ENCODE results near the gene STARD3.
"Not testable (repeated sequence)": the region's sequence is repeated elsewhere in the genome, so short reads cannot be mapped to it uniquely, and the experiment has no call there.

The STARD3 gene

DNA sequence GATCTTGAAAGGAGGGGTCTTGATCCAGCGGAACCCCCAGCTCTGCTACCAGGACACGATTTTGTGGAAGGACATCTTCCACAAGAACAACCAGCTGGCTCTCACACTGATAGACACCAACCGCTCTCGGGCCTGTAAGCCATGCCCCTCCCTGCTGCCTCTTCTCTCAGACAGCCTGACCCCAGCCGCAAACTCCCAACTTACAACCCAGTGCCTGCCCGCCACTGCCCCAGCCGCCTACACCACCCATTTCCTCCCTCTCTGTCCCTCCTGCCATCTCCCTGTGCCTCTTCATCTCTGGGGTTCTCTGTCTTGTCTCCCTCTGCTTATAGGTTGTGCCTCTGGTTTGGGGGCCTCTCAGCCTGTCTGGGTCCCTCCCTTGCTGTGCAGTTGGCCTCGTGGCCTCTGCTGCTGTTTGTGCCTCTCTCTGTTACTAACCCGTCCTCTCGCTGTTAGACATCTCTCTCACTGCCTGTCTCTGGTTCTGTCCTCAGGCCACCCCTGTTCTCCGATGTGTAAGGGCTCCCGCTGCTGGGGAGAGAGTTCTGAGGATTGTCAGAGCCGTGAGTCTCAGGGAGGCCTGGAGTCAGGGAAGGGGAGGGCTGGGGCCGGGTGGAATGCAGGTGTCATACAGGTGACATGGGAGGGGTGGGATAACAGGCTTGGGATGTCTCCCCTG lies 72.5 kb downstream of the STARD3 start:
- DNase-seq (ENCODE audit: insufficient read length) = no peak
- no peak for FAIRE-seq
- no peak for TF ChIP-seq POLR2AphosphoS5 (IDR thresholded peaks at IDR 0.05; ENCODE audit: low read depth, low read length)
- TF ChIP-seq POLR2A (IDR thresholded peaks at IDR 0.05; ENCODE audit: low read depth, low read length) = no peak
- TF ChIP-seq TAF1 (IDR thresholded peaks at IDR 0.05; ENCODE audit: borderline replicate concordance, low read depth, low read length) = no peak

DNA sequence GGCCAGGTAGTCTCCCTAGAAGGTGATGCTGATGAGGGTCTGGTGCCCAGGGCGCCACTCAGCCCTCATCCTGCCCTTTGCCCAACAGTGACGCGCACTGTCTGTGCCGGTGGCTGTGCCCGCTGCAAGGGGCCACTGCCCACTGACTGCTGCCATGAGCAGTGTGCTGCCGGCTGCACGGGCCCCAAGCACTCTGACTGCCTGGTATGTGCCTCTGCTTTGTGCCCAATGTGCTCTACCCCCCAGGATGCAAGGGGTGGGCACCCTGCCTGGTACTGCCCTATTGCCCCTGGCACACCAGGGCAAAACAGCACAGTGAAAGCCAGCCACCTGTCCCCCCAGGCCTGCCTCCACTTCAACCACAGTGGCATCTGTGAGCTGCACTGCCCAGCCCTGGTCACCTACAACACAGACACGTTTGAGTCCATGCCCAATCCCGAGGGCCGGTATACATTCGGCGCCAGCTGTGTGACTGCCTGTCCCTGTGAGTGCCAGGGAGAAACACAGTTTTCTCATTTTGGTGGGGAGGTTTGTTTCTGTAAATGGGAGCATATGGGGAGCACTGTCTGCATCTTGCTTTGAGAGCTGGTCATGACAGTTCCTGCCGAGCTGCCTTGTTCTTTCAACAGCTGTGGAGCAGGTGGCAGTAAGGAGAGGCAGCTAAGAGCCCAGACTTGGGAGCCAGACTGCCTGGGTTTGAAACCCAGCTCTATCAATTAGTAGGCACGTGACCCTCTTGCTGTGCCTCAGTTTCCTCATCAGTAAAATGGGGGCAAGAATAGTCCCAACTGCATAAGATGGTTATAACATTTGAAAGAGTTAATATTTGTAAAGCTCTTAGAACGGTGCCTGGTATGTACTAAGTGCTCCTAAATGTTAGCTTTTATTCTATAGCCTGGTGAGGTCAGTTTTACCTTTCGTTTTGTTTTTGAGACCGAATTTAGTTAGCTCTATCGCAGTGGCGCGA lies 73.3 kb downstream of the STARD3 start:
- TF ChIP-seq POLR2A (IDR thresholded peaks at IDR 0.05; ENCODE audit: low read depth, low read length) (no peak), POLR2AphosphoS5 (IDR thresholded peaks at IDR 0.05; ENCODE audit: low read depth, low read length) (no peak), TAF1 (IDR thresholded peaks at IDR 0.05; ENCODE audit: borderline replicate concordance, low read depth, low read length) (no peak)
- FAIRE-seq = no peak
- DNase-seq (ENCODE audit: insufficient read length) = no peak

DNA sequence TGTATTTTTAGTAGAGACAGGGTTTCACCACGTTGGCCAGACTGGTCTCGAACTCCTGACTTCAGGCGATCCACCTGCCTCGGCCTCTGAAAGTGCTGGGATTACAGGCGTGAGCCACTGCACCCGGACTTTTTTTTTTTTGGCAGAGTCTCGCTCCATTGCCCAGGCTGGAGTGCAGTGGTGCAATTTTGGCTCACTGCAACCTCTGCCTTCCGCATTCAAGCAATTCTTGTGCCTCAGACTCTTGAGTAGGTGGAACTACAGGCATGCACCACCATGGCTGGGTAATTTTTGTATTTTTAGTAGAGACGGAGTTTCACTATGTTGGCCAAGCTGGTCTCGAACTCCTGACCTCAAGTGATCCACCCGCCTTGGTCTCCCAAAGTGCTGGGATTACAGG lies 74.1 kb downstream of the STARD3 start:
- not testable (repeated sequence) for DNase-seq (ENCODE audit: insufficient read length); FAIRE-seq

- DNase-seq (ENCODE audit: insufficient read length) = no peak
- TF ChIP-seq TAF1 (IDR thresholded peaks at IDR 0.05; ENCODE audit: borderline replicate concordance, low read depth, low read length) = no peak
- TF ChIP-seq POLR2AphosphoS5 (IDR thresholded peaks at IDR 0.05; ENCODE audit: low read depth, low read length) = no peak
- TF ChIP-seq POLR2A (IDR thresholded peaks at IDR 0.05; ENCODE audit: low read depth, low read length) = no peak
- no peak for FAIRE-seq
Observed at GRCh38 chr17:39711851-39712250, 74.9 kb downstream of the STARD3 start.

All from GM12892 (cell line).